ENCODE results near the gene NLRP3. TPM values are rescaled to one million over a fixed set of nuclear protein-coding genes. Genes with fewer than 3 reads are reported as not detected.
"Not testable (repeated sequence)": the region's sequence is repeated elsewhere in the genome, so short reads cannot be mapped to it uniquely, and the experiment has no call there.

The NLRP3 gene
- total and polyA plus RNA-seq, 2 donors (not counting 1 experiment from before 2014, with no cell fraction given): 1.4 to 1.7 TPM

DNA sequence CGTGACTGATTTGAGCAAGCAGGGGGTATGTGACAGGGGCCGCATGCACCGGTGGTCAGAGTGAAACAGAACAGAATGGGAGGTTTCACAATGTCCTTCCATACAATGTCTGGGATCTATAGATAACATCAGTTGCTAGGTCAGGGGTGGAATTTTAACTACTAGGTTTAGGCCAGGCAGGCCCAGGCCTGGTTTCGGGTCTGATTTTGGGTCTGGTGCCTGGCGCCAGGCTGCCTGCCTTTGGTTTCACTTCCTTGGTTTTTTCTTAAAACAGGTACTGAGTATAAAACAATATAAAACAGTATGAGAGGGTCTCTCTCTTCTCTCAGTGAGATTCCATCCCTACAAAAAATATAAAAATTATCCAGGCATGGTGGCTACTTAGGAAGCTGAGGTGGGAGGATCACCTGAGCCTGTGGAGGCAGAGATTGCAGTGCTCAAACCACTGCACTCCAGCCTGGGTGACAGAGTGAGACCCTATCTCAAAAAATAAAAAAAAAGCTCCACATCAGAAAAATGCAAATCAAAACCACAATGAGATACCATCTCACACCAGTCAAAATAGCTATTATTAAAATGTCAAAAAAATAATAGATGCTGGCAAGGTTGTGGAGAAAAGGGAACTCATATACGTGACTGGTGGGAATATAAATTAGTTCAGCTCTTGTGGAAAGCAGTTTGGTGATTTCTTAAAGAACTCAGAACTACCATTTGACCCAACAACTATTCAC is 60.5 kb downstream of the NLRP3 start:
- Mint-ChIP-seq H3K27ac (peak overlapping the region; percentile 98), H3K4me3 (peak overlapping the region; percentile 68), H3K4me1 (peaks cover 37% of the 10 kb centered on the region)
- POLR2A ChIA-PET: interaction anchor here (1.3 kb wide), 1 partner anchor 39 kb away, joined by 3 read pairs; no protein-coding TSS in a partner anchor
- ATAC-seq (ENCODE audit: low read depth): peak; percentile 71
- H3K27me3 ChIP-seq (replicated peaks in 1 of 4; ENCODE audit: control extremely low read depth in 1 of 4, control insufficient read depth in 3 of 4, insufficient read depth in 4 of 4, low read length in 3 of 4); H3K4me3 ChIP-seq (ENCODE audit: control extremely low read depth in 1 of 5, extremely low read depth in 1 of 5, insufficient read depth in 1 of 5, low read depth in 2 of 5, low read length in 4 of 5); H3K27me3 Mint-ChIP-seq; H3K9me3 ChIP-seq (ENCODE audit: control extremely low read depth in 1 of 3, control insufficient read depth in 2 of 3, insufficient read depth in 1 of 3, low read length in 2 of 3); H4K20me1 ChIP-seq (ENCODE audit: control insufficient read depth, insufficient read depth, low read length, poor library complexity, severe bottlenecking); H3K9ac ChIP-seq (ENCODE audit: low read length); H3K9me3 Mint-ChIP-seq (ENCODE audit: insufficient read depth); H3K36me3 ChIP-seq (replicated peaks in 1 of 2; ENCODE audit: control extremely low read depth in 1 of 2, control insufficient read depth in 1 of 2, extremely low read depth in 1 of 2, insufficient read depth in 2 of 2, low read length in 1 of 2); H3K79me2 ChIP-seq (ENCODE audit: control insufficient read depth, insufficient read depth, low read length): not testable (repeated sequence)
- intact Hi-C loops (cut with micrococcal nuclease): loop anchor here (1.0 to 5.0 kb wide), 3 partner anchors 36 to 909 kb away; partner anchors contain the start of genes CNST and TFB2M
- peak; percentile 60 for DNase-seq
- Histone ChIP-seq H2AFZ (ENCODE audit: insufficient read depth, low read depth, low read length, poor library complexity, severe bottlenecking) (peak overlapping the region; percentile 49), H3K4me1 (ENCODE audit: control insufficient read depth in 2 of 2, insufficient read depth in 2 of 2, low read length in 2 of 2) (peaks cover 15 to 18% of the 10 kb centered on the region in 2 donors), H3K4me2 (replicated peaks; ENCODE audit: low read depth, low read length, poor library complexity, severe bottlenecking) (peak overlapping the region; percentile 60), H3K27ac (ENCODE audit: low read length in 2 of 2) (peak overlapping the region; percentile 63 to 88)
- 41% methylated on average over 3 of the region's 6 CpGs for WGBS (ENCODE audit: insufficient coverage)
- CTCF ChIA-PET: interaction anchor here (1.0 to 4.8 kb wide), 8 partner anchors 10 to 104 kb away, joined by 3 to 56 read pairs (median 6); no protein-coding TSS in a partner anchor

DNA sequence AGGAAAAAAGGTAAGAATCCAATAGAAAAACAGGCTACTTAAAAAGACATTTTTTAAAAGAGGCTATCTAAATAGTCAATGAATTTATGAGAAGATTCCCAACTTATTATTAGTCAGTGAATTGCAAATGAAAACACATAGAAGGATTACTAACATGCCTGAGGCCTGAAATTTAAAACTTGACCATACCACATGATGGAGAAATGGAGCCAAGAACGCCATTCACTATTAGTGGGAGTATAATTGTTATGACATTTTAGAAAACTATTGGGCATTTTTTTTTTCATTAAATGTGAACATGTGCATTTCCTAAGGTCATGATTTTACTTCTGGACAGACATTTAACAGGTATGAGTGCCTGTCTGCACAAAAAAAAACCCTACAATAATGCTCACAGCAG is 66.8 kb downstream of the NLRP3 start:
- intact Hi-C loops (cut with micrococcal nuclease): loop anchor here (10.0 kb wide), 1 partner anchor 578 kb away; no protein-coding TSS in a partner anchor
- Mint-ChIP-seq H3K9me3 (ENCODE audit: insufficient read depth) (no peaks in the 10 kb centered on the region), H3K4me3 (no peak overlapping the region), H3K4me1 (no peaks in the 10 kb centered on the region), H3K27me3 (no peaks in the 10 kb centered on the region), H3K27ac (no peak overlapping the region)
- H3K4me2 ChIP-seq (replicated peaks; ENCODE audit: low read depth, low read length, poor library complexity, severe bottlenecking): no peak overlapping the region
- H3K79me2 ChIP-seq (ENCODE audit: control insufficient read depth, insufficient read depth, low read length): no peaks in the 10 kb centered on the region
- ATAC-seq (ENCODE audit: low read depth) (no peak), DNase-seq (no peak)
- no peak overlapping the region for H3K27ac ChIP-seq (ENCODE audit: low read length in 2 of 2)
- H3K36me3 ChIP-seq (replicated peaks in 1 of 2; ENCODE audit: control extremely low read depth in 1 of 2, control insufficient read depth in 1 of 2, extremely low read depth in 1 of 2, insufficient read depth in 2 of 2, low read length in 1 of 2): no peaks in the 10 kb centered on the region
- H3K9me3 ChIP-seq (ENCODE audit: control extremely low read depth in 1 of 3, control insufficient read depth in 2 of 3, insufficient read depth in 1 of 3, low read length in 2 of 3): no peaks in the 10 kb centered on the region
- H2AFZ ChIP-seq (ENCODE audit: insufficient read depth, low read depth, low read length, poor library complexity, severe bottlenecking): no peak overlapping the region
- TF ChIP-seq EZH2 (IDR thresholded peaks at IDR 0.05; ENCODE audit: borderline replicate concordance, insufficient read depth, low read depth, low read length, poor library complexity, severe bottlenecking): no peak
- TF ChIP-seq, protein P1, sequence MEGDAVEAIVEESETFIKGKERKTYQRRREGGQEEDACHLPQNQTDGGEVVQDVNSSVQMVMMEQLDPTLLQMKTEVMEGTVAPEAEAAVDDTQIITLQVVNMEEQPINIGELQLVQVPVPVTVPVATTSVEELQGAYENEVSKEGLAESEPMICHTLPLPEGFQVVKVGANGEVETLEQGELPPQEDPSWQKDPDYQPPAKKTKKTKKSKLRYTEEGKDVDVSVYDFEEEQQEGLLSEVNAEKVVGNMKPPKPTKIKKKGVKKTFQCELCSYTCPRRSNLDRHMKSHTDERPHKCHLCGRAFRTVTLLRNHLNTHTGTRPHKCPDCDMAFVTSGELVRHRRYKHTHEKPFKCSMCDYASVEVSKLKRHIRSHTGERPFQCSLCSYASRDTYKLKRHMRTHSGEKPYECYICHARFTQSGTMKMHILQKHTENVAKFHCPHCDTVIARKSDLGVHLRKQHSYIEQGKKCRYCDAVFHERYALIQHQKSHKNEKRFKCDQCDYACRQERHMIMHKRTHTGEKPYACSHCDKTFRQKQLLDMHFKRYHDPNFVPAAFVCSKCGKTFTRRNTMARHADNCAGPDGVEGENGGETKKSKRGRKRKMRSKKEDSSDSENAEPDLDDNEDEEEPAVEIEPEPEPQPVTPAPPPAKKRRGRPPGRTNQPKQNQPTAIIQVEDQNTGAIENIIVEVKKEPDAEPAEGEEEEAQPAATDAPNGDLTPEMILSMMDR (IDR thresholded peaks at IDR 0.05): no peak
- no peaks in the 10 kb centered on the region for H3K27me3 ChIP-seq (replicated peaks in 1 of 4; ENCODE audit: control extremely low read depth in 1 of 4, control insufficient read depth in 3 of 4, insufficient read depth in 4 of 4, low read length in 3 of 4)
- ChIA-PET POLR2A (no interaction called here), CTCF (interaction anchor here (1.7 to 10.4 kb wide), 4 partner anchors 93 to 110 kb away, joined by 4 to 238 read pairs (median 121); no protein-coding TSS in a partner anchor)
- no peak overlapping the region for H3K4me3 ChIP-seq (ENCODE audit: control extremely low read depth in 1 of 5, extremely low read depth in 1 of 5, insufficient read depth in 1 of 5, low read depth in 2 of 5, low read length in 4 of 5)
- H3K9ac ChIP-seq (ENCODE audit: low read length): no peak overlapping the region
- no peaks in the 10 kb centered on the region for H4K20me1 ChIP-seq (ENCODE audit: control insufficient read depth, insufficient read depth, low read length, poor library complexity, severe bottlenecking)
- WGBS (ENCODE audit: insufficient coverage): no CpG with 5 or more reads among the region's 1 CpG
- H3K4me1 ChIP-seq (ENCODE audit: control insufficient read depth in 2 of 2, insufficient read depth in 2 of 2, low read length in 2 of 2): no peaks in the 10 kb centered on the region
